Endodermal cell (in vitro differentiated cells): ENCODE measurements around the gene GRM8. TPM values are rescaled to one million over a fixed set of nuclear protein-coding genes. Genes with fewer than 3 reads are reported as not detected.

Experiments
- DNase-seq: peaks from one replicate; pipeline ENCODE4 v3.0.0-alpha.2; 2017
- H3K27ac ChIP-seq: 2 replicates; pipeline ENCODE4 v1.5.1; 2013; ENCODE audit warnings: mild to moderate bottlenecking, low read depth, low read length, moderate library complexity
- H3K27me3 ChIP-seq: 2 replicates; pipeline ENCODE4 v1.6.1; 2013; ENCODE audit warnings: mild to moderate bottlenecking, low read length, moderate library complexity; ENCODE audit not compliant: insufficient read depth, control insufficient read depth, poor library complexity, severe bottlenecking
- H3K36me3 ChIP-seq: 2 replicates; pipeline ENCODE4 v1.7.0; 2013; ENCODE audit warnings: mild to moderate bottlenecking, low read length, moderate library complexity; ENCODE audit not compliant: control insufficient read depth, insufficient read depth
- H3K4me1 ChIP-seq: one replicate; pipeline ENCODE4 v1.7.0; 2013; ENCODE audit warnings: low read length; ENCODE audit not compliant: control insufficient read depth, insufficient read depth
- H3K4me3 ChIP-seq: 2 replicates; pipeline ENCODE4 v1.5.1; 2013; ENCODE audit warnings: mild to moderate bottlenecking, low read length, moderate library complexity
- H3K9ac ChIP-seq: 2 replicates; pipeline ENCODE4 v1.6.1; 2013; ENCODE audit warnings: mild to moderate bottlenecking, low read length, moderate library complexity; ENCODE audit not compliant: poor library complexity, severe bottlenecking; ENCODE audit errors: extremely low read depth
- H3K9me3 ChIP-seq: 2 replicates; pipeline ENCODE4 v1.6.1; 2013; ENCODE audit warnings: mild to moderate bottlenecking, low read length, moderate library complexity; ENCODE audit not compliant: control insufficient read depth
- H3K27ac Mint-ChIP-seq: 2 replicates; pipeline ENCODE4 v1.8.0; 2020; ENCODE audit warnings: mixed read lengths
- H3K27me3 Mint-ChIP-seq: 2 replicates; pipeline ENCODE4 v1.8.0; 2021; ENCODE audit warnings: mild to moderate bottlenecking, mixed read lengths; ENCODE audit not compliant: insufficient read depth
- H3K36me3 Mint-ChIP-seq: 2 replicates; pipeline ENCODE4 v1.8.0; 2020; ENCODE audit warnings: low read depth, mixed read lengths
- H3K4me1 Mint-ChIP-seq: 2 replicates; pipeline ENCODE4 v1.8.0; 2020; ENCODE audit warnings: mixed read lengths
- H3K4me3 Mint-ChIP-seq: 2 replicates; pipeline ENCODE4 v1.8.0; 2020; ENCODE audit warnings: mild to moderate bottlenecking, moderate library complexity, mixed read lengths
- H3K9me3 Mint-ChIP-seq: 2 replicates; pipeline ENCODE4 v1.8.0; 2020; ENCODE audit warnings: mild to moderate bottlenecking, mixed read lengths
- WGBS, 2 experiments: methylation state at CpG; one replicate each; pipeline versions ENCODE4 v1.1.5 to v1.1.7; 2013; ENCODE audit warnings: missing lambda C conversion rate in 2 of 2, mixed read lengths in 1 of 2; ENCODE audit not compliant: insufficient coverage in 1 of 2, insufficient read length in 1 of 2; 5-methylcytosine and 5-hydroxymethylcytosine counted together
- total RNA-seq, 2 donors: library from RNA; stranded (reverse); fragmentation: NEBNext Ultra II Directional in 1 of 2; extraction: Animal tissue kit (Norgen Biotek cat#: 25700) in 1 of 2; gene quantifications; 2 replicates in 1 of 2; 3 replicates in 1 of 2; pipeline ENCODE4 v1.2.1, GENCODE V29; 2021
- TF ChIP-seq, protein P1 (sequence below): fragments of 200-600 bp; sonication (generic); conservative IDR thresholded peaks from 2 replicates; pipeline ENCODE4 v1.5.0; 2021; ENCODE audit warnings: antibody characterized with exemption, mild to moderate bottlenecking

GRM8 gene
- total RNA-seq, 2 donors from 2014 or later = 0.93 to 2.0 TPM

DNA sequence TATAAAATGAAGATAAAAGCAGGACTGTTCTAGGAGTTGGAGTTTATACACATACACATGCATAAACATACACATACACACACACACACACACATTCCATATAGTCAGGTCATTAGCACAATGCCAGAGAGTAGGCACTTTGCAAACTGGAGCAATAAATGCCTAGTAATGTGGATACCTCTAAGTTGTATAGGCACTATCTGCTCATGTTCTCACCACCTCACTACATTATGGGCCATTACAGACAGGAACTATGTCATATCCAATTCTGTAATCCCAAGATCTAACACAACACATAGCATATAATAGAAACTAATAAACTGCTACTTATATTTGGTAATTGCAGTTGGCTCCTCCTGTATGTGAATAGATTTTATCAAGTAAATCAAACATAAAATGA lies 115.6 kb downstream of the GRM8 start:
- no peak for DNase-seq
- Histone ChIP-seq H3K27me3 (no peaks in the 10 kb centered on the region), H3K9me3 (no peaks in the 10 kb centered on the region), H3K36me3 (no peaks in the 10 kb centered on the region), H3K9ac (no peak overlapping the region), H3K4me1 (no peaks in the 10 kb centered on the region), H3K4me3 (no peak overlapping the region), H3K27ac (no peak overlapping the region)
- Mint-ChIP-seq H3K4me3 (no peak overlapping the region), H3K4me1 (no peaks in the 10 kb centered on the region), H3K27ac (no peak overlapping the region), H3K27me3 (no peaks in the 10 kb centered on the region), H3K36me3 (no peaks in the 10 kb centered on the region), H3K9me3 (no peaks in the 10 kb centered on the region)
- TF ChIP-seq, protein P1, sequence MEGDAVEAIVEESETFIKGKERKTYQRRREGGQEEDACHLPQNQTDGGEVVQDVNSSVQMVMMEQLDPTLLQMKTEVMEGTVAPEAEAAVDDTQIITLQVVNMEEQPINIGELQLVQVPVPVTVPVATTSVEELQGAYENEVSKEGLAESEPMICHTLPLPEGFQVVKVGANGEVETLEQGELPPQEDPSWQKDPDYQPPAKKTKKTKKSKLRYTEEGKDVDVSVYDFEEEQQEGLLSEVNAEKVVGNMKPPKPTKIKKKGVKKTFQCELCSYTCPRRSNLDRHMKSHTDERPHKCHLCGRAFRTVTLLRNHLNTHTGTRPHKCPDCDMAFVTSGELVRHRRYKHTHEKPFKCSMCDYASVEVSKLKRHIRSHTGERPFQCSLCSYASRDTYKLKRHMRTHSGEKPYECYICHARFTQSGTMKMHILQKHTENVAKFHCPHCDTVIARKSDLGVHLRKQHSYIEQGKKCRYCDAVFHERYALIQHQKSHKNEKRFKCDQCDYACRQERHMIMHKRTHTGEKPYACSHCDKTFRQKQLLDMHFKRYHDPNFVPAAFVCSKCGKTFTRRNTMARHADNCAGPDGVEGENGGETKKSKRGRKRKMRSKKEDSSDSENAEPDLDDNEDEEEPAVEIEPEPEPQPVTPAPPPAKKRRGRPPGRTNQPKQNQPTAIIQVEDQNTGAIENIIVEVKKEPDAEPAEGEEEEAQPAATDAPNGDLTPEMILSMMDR = no peak

DNA sequence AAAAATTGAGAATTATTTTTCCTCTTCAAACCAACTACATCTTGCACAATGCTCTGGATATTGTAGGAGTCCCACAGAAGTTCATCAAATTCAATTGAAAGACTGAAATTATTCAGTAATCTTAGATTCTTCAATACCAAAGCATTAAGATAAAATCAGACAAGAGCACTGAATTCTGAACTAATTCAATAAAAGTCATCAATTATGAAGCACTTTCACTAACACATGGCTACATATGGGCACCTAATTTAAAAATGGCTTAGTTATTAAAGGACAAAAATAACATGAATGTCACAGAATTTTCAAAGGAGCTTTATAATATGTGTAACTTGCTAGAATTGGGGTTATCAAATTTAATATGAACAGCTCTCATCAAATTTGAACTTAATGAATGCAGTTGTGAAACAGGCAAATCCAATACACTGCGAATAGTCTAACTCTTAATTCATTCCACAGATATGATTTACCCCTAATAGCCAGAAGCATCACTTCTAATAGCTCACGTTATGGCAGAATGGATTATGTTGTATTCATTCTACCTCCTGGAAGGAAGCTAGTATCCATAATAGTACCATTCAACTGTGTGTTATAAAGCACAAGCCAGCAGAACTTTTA lies 116.8 kb downstream of the GRM8 start:
- H3K4me1 Mint-ChIP-seq = no peaks in the 10 kb centered on the region
- H3K4me3 ChIP-seq = no peak overlapping the region
- H3K36me3 ChIP-seq = no peaks in the 10 kb centered on the region
- H3K9ac ChIP-seq = no peak overlapping the region
- no peak for DNase-seq
- H3K27ac ChIP-seq = no peak overlapping the region
- H3K9me3 ChIP-seq = no peaks in the 10 kb centered on the region
- H3K9me3 Mint-ChIP-seq = no peaks in the 10 kb centered on the region
- no peaks in the 10 kb centered on the region for H3K4me1 ChIP-seq
- no peaks in the 10 kb centered on the region for H3K36me3 Mint-ChIP-seq
- no peak overlapping the region for H3K27ac Mint-ChIP-seq
- 94% methylated on average over 2 of the region's 2 CpGs; no CpG with 5 or more reads in 1 of the 2 experiments for WGBS, 2 experiments
- no peaks in the 10 kb centered on the region for H3K27me3 ChIP-seq
- TF ChIP-seq, protein P1 = no peak
- no peak overlapping the region for H3K4me3 Mint-ChIP-seq
- no peaks in the 10 kb centered on the region for H3K27me3 Mint-ChIP-seq

DNA sequence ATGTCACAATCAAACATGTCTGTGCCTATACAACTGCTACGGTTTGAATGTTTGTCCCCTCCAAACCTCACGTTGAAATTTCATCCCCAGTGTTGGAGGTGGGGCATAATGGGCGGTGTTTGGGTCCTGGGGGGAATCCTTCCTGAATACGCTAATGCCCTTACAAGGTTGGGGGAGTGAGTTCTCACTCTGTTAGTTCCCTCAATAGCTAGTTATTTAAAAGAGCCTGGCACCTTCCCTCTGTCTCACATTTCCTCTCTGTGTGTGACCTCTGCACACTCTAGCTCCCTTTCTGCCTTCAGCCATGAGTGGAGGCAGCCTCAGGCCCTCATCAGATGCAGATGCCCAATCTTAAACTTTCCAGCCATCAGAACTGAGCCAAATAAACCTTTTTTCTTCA lies 129.5 kb downstream of the GRM8 start:
- H3K27ac Mint-ChIP-seq = no peak overlapping the region
- Histone ChIP-seq H3K9me3 (no peaks in the 10 kb centered on the region), H3K27ac (no peak overlapping the region), H3K27me3 (no peaks in the 10 kb centered on the region), H3K4me3 (no peak overlapping the region), H3K36me3 (no peaks in the 10 kb centered on the region), H3K4me1 (no peaks in the 10 kb centered on the region), H3K9ac (no peak overlapping the region)
- TF ChIP-seq, protein P1 = no peak
- WGBS, 2 experiments = 67% methylated on average over 4 of the region's 4 CpGs; no CpG with 5 or more reads in 1 of the 2 experiments
- no peaks in the 10 kb centered on the region for H3K9me3 Mint-ChIP-seq
- DNase-seq = no peak
- H3K27me3 Mint-ChIP-seq = no peaks in the 10 kb centered on the region
- H3K36me3 Mint-ChIP-seq = no peaks in the 10 kb centered on the region
- H3K4me3 Mint-ChIP-seq = no peak overlapping the region
- peaks cover 3% of the 10 kb centered on the region for H3K4me1 Mint-ChIP-seq
